GOT3 (cell line): ENCODE data around the gene HOGA1.
"Not testable (repeated sequence)": the region's sequence is repeated elsewhere in the genome, so short reads cannot be mapped to it uniquely, and the experiment has no call there.

Source experiments
- DNase-seq: peaks from one replicate; lab custom pipeline; 2025; ENCODE audit warnings: mixed read lengths; lab: John Stamatoyannopoulos, UW

HOGA1 gene

DNA sequence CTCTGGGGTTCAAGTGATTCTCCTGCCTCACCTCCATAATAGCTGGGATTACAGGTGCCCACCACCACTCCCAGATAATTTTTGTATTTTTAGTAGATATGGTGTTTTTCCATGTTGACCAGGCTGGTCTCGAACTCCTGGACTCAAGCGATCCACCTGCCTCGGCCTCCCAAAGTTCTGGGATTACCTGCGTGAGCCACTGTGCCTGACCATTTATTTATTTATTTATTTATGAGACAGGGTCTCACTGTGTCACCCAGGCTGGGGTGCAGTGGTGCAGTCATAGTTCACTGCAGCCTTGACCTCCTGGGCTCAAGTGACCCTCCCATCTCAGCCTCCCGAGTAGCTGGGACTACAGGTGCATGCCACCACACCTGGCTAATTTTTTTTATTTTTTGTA, 29.9 kb upstream of the HOGA1 start:
- DNase-seq = not testable (repeated sequence)

DNA sequence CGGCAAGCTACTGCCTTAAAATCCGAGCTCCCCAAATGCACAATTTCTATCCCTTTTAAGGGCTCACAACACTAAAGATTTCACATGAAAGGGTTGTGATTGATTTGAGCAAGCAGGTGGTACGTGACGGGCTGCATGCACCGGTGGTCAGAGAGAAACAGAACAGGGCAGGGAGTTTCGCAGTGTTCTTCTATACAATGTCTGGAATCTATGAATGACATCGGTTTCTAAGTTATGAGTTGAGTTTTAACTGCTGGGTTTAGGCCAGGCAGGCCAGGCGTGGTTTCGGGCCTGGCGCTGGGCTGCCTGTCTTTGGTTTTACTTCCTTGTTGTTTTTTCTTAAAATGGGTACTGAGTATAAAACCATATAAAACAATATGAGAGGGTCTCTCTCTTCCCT, 28.6 kb upstream of the HOGA1 start:
- not testable (repeated sequence) for DNase-seq

DNA sequence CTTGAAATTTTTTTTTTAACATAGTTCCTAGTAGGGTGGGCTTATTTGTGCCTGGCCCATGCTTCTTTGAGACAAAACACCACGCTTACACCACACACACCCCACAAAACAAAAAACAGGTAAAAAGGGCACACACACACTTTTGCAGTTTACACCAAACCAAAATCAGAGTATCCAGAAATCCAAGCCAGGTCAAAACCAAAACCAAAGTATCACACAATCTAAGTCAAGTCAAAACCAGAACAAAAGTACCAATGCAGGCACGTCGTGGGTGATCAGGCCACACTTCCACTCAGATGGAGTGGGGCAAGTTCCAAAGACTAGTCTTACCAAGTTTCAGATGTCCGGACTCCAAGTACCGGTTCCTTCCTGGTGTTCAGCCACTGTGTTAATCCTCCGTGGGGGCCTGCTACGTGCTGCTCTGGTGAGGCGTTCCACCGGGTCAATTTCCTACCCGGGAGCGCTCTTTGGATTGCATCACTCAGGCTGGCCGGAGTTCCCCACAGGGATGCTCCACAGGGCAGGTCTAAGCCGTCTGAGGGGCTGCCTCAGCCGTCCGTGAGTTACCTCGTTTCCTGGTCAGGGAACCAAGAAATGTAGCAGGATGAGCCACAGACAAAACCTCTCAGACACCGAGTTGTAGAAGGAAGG, 23.3 kb upstream of the HOGA1 start:
- not testable (repeated sequence) for DNase-seq

DNA sequence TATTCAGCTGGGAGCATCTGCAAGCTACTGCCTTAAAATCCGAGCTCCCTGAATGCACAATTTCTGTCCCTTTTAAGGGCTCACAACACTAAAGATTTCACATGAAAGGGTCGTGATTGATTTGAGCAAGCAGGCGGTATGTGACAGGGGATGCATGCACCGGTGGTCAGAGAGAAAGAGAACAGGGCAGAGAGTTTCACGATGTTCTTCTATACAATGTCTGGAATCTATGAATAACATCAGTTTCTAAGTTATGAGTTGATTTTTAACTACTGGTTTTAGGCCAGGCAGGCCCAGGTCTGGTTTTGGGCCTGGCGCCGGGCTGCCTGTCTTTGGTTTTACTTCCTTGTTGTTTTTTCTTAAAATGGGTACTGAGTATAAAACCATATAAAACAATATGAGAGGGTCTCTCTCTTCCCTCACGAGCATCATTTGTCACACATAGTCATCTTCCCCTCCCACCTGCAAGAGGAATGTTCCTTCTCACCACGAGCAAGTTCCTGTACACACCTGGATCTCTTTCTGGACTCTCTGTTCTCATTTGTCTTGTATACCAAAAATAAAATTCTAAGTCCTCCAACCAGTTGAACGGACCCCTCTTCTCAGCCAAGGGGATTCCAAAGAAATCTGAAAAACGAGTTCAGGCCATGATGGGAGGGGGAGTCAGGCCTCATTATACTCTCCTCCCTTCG, 22.7 kb upstream of the HOGA1 start:
- not testable (repeated sequence) for DNase-seq

DNA sequence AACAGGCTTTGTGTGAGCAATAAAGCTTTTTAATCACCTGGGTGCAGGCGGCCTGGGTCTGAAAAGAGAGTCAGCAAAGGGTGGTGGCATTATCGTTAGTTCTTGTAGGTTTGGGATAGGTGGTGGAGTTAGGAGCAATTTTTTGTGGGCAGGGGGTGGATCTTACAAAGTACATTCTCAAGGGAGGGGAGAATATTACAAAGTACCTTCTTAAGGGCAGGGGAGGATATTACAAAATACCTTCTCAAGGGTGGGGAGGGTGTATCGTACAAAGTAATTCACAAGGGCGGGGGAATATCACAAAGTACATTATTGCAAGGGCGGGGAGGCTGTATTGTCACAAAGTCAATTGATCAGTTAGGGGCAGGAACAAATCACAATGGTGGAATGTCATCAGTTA, 21.9 kb upstream of the HOGA1 start:
- DNase-seq = not testable (repeated sequence)

DNA sequence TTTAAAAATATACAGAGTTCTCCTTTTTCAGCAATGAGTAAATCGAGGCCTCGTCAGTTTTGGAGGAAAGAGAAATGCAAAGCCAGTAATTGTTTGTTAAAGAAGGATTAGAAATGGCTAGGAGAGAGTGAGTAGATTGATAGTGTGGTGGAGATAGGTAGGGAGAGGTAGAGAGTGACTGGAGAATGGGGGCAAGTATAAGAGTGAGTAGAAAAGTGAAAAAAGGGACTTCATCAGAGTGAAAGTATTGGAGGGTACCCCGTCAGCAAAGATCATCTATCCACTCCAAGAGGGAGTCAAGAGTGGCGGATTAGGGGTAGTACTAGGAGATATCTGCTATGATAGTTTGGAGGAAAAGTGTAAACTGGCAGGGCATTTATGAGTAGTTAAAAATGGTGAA, 20.9 kb upstream of the HOGA1 start:
- DNase-seq = no peak

DNA sequence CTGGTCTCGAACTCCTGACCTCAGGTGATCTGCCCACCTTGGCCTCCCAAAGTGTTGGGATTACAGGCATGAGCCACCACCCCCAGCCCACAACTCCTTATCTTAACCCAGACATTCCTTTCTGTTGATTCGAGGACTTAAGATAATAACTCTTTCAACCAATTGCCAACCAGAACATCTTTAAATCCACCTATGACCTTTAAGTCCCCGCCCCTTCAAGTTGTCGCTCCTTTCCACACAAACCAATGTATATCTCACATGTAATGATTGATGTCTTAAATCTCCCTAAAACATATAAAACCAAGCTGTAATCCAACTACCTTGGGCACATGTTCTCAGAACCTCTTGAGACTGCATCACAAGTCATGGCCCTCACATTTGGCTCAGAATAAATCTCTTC, 19.4 kb upstream of the HOGA1 start:
- DNase-seq = no peak

DNA sequence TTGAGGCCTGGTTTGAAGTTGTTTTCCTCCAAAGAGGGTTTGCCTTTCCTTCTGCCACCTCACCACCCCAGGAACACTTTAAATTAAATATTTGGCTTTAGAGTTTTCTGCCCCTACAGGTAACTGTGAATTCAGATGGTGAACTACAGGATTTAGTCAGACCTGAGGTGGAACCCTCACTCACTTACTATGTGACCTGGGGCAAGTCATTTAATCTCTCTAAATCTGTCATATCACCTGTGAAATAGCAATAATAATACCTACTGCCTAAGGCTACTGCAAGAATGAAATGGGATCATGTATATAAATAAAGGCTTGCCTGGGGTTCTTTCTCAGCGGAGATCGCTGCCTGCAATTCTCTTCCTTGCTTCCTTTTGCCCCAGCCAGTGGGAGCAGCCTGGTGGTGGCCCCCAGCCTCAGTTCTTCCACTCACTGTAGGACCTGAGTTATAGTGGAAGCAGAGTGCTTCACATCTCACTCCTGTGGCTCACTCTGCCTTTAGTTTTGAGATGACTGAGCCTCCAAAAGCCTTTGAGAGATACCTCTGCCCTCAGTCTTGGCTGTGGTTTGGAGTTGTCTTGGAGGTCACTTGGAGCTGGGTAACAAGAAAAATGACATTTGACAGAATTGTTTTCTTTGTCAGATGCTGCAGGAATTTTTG, 17.7 kb upstream of the HOGA1 start:
- no peak for DNase-seq

DNA sequence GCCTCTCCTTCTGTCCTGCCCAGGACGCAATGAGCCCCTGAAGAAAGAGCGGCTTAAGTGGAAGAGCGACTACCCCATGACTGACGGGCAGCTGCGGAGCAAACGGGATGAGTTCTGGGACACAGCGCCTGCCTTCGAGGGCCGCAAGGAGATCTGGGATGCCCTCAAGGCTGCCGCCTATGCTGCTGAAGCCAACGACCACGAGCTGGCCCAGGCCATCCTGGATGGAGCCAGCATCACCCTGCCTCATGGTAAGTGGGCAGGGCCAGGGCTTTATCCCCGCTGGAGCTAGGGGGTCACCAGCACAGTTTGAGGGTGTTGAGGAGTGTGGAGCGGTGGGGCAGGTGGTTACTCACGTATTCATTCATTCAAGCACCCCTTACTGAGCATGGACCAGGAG, 16.3 kb upstream of the HOGA1 start:
- DNase-seq = no peak

DNA sequence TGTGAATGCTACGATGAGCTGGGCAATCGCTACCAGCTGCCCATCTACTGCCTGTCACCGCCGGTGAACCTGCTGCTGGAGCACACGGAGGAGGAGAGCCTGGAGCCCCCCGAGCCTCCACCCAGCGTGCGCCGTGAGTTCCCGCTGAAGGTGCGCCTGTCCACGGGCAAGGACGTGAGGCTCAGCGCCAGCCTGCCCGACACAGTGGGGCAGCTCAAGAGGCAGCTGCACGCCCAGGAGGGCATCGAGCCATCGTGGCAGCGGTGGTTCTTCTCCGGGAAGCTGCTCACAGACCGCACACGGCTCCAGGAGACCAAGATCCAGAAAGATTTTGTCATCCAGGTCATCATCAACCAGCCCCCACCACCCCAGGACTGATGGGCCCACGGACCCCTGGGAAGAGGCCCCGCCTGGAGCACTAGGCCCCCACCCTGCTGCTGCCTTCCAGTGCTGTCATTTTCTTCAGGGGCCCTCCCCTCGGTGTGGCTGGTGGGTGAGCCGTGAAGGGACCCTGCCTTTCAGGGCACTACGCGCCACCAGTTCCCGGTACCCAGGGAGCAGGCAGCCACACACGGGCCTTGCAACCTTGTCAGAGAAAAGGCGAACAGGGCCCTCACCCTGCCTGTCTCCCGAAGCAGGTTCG, 13.9 kb upstream of the HOGA1 start:
- DNase-seq = no peak

DNA sequence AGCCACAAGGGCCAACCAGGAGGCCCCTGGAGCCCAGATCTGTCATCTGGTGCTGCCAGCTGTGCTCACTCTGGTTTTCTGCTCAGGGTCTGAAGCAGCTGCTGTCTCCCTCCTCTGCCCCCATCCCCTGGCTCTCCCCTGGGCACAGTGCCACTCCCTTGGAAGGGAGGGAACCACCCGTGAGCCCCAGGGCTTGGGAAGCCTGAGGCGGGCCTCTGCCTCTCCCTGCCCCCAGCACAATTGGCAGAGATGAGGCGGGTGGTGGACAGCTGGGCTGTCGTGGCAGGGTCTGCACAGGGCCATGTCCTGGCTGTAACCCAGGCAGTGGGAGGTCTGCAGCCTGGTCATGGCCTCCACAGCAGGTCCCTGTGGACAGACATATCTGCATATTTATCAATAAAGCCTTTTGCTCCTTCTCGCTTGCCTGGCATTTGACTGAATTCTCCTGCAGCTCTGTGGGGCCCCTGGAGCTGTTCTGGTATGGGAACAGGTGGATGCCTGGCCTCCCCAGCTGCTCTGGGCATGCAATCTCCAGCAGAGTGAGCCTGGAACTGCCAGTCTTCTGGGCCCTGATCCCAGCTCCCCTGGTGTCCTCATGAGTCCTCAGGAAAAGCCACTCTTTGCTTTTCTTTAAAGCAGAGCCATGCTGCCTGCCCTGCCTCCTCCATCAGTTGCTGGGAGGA, 13.3 kb upstream of the HOGA1 start:
- DNase-seq = no peak

DNA sequence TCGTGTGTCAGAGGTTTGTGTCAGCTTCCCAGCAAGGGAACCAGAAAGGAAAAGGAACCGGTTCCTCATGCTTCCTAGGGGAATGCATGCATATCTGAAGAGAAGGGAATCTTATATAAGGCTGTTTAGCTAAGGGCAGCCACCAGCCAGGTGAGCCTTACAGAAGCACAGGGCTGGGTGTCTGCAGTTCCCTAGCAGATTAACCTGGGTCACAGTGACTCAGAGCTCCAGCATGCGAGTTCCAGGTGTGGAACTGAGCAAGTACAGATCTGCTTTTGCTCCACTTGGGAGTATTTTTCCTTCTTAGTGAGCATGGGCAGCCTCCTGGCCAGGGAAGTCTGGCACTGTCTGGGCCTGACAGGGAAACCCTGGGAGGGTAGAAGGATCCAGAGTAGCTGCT, 12.6 kb upstream of the HOGA1 start:
- DNase-seq = no peak

DNA sequence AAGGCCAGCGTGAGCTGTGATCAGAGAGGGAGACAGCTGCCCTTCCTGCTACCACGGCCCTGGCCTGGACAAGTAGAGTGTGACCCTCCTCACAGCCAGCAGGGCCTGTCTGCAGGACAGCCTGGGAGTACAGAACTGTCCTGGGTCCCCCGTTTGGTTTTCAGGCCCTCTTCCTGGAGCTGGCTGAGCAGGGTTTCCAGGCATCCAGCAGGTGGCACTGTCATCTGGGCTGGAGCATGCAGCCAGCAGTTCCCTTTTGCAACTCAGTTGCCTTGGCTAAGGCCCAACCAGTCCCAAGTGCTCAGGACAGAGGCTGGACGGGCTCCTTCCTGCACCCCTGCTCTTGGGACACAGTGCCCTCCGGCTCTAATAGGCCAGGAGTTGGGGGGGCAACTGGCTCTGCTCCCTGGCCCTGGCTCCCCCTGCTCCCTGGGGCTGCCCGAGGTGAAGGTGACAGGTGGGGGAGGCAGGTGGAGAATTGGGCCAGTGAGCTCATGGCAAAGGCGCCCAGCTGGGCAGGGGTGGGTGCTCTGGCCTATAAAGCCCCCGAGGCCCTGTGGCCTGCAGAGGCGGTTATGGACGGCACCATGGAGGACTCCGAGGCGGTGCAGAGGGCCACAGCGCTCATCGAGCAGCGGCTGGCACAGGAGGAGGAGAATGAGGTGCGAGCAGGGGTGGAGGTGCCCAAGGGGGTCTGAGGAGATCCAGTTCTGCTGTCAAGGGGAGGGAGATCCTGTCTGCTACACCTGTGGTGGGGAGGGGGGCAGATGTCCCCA, 11.8 kb upstream of the HOGA1 start, which contains the start of gene ANKRD2:
TSS of gene ANKRD2 (plus strand) at position 566 of the 776 bp plus-strand sequence. CDS start at position 576, 10 bp downstream.
- peak; percentile 36 for DNase-seq

DNA sequence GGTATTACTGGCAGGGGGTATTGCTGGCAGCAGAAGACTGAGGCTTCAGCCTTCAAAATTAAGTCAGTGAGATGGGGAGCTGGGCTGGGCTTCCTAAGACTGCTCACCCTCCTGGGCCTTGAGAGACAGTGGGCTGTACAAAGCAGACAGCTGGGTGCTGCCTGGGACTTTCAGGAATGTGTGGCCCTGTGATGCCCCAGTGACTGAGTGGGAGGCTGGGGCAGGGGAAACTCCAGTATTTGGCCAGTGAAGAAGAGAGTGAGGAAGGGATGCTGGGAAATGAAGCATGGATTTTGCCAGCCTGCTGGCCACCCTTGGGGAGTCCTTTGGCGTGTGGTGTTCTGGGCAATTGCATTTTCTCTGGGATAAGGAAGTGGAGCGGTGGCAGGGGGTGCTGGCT, 11.2 kb upstream of the HOGA1 start:
- DNase-seq = no peak

DNA sequence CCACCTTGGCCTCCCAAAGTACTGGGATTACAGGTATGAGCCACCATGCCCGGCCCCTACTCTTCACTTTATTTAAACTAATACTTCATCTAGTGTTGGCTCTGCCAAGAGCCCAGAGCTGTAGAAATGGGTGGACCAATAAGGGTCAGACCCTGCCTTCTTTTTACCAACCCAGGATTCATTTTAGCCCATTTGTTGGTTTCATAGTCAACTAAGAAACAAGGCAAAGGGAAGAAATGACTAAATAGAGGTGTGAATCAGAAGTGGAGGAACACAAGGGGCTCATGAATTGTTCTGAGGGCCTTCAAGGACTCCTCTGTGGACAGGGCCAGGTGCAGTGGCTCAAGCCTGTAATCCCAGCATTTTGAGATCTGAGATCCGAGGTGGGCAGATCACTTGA, 10.5 kb upstream of the HOGA1 start:
- no peak for DNase-seq

DNA sequence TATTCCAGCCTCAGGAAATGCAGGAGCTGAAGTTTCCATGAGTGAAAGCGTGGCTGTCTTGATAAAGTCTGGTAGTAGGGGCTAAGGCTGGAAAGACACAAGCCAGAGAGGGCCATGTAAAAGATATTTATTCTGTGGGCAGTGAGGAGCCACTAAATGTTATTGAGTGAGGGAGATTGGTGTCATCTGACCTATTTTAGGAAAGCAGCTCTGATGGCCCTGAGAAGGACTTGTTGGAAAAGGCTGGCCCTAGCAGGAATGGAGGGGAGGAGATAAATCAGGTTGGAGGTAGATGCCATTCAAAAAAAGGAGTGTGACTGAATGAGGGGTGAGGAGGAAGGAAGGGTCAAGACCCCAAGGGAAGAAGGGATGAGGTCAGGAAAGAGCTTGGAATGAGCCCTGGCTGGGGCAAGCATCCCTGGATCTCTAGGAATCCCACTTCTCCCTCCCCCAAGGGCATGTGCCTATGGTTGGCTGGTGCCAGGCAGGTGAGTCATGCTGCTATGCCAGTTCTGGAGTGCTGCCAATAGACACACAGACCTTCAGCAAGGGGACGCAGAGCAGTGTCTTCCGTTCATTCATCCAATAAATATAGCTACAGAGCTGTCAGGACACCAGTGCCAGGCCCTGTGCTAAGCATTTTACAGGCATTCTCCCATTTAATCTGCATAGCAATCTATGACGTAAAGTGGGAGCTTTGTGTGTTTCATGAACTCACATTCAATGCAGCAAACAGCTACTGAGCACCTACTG, 9.6 kb upstream of the HOGA1 start:
- peak; percentile 32 for DNase-seq

DNA sequence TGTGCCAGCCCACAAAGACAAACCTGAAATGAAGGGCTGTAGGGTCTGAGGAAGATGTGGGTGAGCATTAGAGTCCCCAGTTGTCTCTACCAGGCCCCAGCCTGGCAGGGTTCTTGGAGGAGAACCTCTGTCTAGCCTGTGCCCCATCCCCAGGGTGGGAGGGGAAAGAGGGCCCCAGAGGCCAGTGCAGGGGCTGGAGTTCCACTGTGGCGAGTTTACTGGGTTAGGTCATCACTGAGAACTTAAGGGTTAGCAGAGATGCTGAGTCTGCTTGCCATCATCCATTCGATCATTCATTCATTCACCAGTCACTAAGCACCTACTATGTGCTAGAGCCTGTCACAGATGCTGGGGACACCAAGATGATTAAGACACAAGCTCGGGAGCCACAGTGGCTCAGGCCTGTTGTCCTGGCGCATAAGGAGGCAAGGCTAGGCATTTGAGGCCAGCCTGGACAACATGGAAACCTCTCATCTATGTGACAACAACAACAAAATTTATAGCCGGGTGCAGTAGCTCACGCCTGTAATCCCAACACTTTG, 9.0 kb upstream of the HOGA1 start:
- no peak for DNase-seq

DNA sequence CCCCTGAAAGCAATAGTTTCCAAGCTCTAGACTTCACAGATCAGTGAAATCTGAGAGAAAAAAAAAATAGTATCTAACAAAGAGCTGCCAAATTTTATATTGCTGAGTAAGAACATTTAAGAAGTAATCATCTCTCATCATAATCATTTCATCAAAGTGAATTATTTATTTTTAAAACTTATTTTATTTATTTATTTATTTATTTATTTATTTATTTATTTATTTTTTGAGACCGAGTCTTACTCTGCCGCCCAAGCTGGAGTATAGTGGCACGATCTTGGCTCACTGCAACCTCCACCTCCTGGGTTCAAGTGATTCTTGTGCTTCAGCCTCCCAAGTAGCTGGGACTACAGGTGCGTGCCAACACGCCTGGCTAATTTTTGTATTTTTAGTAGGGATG, 7.7 kb upstream of the HOGA1 start:
- DNase-seq = not testable (repeated sequence)

DNA sequence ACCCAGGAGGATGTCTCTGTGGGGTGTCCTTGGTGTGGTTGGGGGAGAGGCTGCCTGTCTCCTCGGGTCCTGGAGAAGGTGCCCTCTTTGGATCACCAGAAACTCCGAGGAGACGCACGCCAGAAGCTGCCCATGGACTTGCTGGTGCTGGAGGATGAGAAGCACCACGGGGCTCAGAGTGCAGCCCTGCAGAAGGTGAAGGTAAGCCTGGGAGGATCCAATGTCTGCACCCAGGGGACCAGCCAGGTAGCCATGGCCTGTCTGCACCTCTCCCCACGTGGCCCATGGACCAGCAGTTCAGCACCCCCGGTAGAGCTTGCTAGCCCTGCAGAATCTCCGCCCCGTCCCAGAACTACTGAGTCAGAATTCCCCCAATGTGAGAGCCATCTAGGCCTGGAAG, 6.5 kb upstream of the HOGA1 start:
- DNase-seq = no peak

DNA sequence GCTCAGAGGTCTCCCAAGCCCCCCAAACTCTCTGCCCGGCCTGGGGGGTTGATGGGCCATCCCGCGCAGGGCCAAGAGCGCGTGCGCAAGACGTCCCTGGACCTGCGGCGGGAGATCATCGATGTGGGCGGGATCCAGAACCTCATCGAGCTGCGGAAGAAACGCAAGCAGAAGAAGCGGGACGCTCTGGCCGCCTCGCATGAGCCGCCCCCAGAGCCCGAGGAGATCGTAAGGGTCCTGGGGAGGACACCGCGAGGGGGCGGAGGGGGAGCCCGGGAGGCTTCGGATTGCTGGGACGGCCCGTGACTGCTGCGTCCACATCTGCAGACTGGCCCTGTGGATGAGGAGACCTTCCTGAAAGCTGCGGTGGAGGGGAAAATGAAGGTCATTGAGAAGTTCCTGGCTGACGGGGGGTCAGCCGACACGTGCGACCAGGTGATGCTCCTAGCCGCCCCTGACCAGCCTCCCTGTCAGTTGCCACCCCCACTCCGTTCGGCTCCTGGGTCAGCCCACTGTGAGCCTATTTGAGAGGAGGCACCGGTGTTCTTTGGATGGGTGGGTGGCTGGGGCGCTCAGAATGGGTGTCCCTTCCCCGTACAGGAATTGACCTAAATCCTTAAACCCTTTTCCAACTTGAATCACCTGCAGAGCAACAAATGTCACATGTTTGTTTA, 5.9 kb upstream of the HOGA1 start:
- DNase-seq = no peak
